GM21737 (cell line): ENCODE measurements around the gene HNF4A.
"Not testable (repeated sequence)": the region's sequence is repeated elsewhere in the genome, so short reads cannot be mapped to it uniquely, and the experiment has no call there.

Experiments used
- ATAC-seq: cut with Tn5 transposase; IDR thresholded peaks from one replicate; pipeline ENCODE4 v1.9.1; 2021; ENCODE audit warnings: mild to moderate bottlenecking, moderate library complexity; ENCODE audit not compliant: unreplicated experiment

The HNF4A gene

DNA sequence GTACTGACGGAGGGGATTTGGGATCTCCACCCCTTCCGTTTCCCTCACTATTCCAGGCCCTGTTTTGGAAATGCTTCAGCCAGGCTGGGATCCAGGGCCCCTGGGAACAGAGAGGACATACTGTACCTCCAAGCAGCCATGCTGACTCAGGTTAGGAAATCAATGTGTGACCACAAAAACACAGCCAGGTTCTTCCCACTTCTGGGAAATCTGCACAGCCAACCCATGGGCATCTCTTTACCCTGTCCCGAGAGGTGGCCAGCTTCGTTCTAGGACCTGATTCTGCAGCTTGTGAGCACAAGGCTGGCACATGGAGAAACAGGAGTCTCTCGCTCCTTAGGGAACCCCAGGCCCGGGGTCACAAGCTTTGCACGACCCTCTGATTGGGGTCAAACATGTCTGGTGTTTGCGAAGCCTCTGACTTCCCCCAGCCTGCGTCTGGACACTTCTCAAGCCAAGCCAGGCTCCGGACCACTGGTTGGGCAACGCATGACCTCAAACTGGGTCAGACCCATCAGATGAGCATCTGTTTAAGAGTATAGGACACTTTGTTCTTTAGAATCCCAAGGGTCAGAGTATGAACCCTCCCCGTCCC is 111.9 kb downstream of the HNF4A start:
- ATAC-seq, result no peak

DNA sequence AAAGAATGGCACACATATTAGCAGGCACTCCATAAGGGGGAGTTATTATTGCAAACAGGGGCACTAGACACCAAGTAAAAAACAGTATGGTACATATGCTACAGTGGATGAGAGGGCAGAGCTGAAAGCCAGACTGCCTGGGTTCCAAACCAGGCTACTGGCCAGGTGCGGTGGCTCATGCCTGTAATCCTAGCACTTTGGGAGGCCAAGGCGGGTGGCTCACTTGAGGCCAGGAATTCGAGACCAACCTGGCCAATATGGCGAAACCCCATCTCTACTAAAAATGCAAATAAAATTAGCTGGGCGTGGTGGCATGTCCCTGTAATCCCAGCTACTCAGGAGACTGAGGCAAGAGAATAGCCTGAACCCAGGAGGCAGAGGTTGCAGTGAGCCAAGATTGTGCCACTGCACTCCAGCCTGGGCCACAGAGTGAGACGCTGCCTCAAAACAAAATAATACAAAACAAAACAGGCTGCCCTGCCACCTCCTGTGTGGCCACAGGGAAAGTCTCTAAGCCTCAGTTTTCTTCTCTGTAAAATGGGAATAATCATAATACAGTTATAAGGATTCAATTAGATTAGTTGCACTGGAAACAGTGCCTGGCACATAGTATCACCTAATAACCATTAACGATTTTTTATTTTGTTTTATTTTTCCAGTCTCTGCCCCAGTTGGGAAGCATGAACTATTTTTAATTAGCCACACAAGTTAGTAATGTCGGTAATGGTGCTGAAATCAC is 112.7 kb downstream of the HNF4A start:
- no peak for ATAC-seq

DNA sequence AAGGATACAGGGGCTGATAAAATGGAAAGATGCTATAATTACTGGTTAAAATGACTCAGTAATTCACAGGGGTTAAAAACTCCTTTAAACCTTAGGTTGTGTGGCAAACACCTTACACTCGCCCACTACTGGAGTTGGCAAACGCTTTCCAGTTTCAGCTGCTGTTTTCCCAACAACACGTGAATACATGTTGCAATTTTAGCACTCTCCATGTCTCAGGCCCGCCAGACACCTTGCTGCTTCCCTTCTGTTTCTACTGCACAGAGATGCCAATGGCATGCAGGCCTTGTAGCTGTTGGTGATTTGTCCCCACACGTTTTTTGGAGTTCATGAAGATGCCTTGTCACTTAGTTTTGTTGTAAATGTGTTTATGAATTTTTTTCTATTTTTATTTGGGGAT is 114.8 kb downstream of the HNF4A start:
- ATAC-seq, result no peak

DNA sequence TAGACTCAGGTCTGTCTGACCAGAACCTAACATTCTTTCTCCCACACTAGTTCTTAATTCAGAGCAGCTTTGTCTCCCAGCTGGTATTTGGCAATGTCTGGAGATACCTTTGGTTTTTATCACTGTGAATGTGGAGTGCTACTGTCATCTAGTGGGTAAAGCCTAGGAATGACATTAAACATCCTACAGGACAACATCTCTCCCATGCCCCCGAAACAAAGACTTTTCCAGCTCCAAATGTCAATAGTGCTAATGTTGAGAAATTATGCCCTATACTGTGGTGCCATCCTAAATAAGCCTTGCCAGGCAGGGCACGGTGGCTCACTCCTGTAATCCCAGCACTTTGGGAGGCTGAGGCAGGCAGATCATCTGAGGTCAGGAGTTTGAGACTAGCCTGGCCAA is 116.0 kb downstream of the HNF4A start:
- no peak for ATAC-seq

DNA sequence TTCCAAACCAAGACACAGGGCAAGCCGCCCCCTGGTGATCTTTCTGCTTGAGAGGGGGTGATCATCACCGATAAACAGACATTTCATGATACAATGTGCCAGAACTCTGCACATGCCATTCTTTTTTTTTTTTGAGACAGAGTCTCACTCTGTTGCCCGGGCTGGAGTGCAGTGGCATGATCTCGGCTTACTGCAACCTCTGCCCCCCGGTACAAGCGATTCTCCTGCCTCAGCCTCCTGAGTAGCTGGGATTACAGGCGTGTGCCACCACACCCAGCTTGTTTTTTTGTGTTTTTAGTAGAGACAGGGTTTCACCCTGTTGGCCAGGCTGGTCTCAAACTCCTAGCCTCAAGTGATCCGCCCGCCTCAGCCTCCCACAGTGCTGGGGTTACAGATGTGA is 116.8 kb downstream of the HNF4A start:
- ATAC-seq, result not testable (repeated sequence)

GRCh38 chr20:44475372-44475693 is 119.8 kb downstream of the HNF4A start:
- no peak for ATAC-seq

DNA sequence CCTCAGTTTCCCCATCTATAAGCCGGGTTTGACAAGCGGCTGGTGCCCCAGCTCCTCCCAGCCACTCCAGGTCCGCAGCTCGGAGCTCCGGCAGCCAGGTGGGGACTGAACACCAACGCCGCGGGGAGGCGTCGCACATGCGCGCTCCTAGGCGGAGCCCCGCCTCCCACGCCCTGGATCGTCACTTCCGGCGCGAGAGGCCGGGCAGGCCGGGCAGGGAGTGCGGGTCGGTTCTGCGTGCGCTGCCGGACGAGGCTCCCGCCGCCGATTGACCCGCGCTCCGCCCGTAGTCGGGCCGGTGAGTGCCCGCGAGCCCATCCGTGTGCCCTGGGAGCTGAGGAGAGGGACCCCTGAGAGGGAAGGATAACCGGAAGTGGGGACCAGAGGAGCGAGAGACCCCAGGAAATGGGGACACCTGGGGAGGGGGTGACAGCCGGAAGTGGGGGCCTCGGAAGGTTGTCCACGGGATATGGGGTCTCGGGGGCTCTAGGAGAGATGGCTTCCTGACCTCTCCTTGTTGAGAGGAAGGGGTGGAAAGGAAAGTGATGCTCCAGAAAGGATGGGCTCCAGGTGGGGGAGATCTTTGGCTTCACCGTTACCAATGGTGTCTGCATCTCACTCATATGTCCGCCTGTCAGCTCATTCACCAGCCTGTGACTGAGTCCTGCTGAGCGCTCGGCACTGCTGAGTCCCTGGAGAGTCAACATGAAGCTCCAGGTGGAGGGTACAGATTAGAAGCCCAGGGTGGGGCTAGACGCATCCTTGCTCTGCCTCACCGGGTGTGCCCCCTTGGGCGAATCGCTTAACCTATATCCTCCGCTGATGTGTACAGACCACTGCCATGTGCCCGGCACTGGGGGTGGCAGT is 120.4 kb downstream of the HNF4A start, which contains the start of gene TTPAL:
Gene TTPAL, plus strand, starts transcription at position 181 of the 867 bp plus-strand sequence. CDS start 4,126 bp downstream, outside the sequence.
- peak; percentile 92 for ATAC-seq

GRCh38 chr20:44477151-44477550 is 121.7 kb downstream of the HNF4A start:
- ATAC-seq, result no peak

DNA sequence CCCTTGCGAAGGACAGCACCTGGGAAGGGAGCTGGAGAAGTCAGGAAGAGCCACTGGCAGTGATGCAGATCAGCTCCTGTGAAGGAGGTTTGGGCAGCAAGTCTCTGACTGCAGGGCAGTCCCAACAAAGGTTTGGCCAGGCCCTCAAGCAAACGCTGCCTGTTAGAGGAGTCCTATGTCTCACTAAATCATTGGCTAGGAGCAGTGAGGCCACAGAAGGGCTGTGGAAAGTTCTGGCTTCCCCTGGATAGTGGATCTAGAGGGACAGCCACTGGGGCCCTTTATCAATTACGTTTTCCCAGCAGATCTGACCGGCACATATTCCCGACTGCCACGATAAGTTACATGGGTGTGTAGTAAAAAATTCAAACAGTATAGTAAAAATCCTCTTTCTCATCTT is 122.7 kb downstream of the HNF4A start:
- ATAC-seq, result no peak

- no peak for ATAC-seq
Observed at GRCh38 chr20:44479643-44480042, 124.1 kb downstream of the HNF4A start.

GRCh38 chr20:44480097-44480496 is 124.6 kb downstream of the HNF4A start:
- no peak for ATAC-seq

DNA sequence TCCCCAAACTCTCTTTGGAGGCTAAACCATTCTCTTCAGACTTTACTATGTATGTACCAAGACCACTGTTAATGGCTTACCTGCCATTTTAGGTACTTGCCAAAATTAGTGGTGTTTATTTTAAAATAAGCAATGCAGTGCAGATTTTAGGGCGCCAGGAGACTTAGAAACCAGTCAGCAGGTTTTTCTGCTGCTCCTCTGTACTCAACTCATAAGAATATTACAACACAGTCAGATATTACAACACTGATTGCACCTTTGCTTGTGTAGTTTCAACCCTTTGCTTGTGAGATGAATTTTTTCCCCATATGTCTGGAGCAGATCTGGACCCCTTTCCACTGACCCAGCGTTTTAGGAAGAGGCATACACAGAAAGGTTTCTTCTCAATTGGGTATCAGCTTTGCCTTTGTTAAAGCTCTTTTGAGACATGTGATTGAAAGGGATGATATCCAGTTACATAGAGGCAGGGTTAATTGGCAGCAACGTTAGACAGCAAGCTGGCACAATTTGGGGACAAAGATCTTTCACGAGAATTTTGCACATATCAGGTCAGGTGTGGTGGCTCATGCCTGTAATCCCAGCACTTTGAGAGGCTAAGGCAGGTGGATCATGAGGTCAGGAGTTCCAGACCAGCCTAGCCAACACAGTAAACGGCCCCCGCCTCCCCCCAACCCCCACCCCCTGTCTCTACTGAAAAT is 126.4 kb downstream of the HNF4A start:
- ATAC-seq, result no peak

DNA sequence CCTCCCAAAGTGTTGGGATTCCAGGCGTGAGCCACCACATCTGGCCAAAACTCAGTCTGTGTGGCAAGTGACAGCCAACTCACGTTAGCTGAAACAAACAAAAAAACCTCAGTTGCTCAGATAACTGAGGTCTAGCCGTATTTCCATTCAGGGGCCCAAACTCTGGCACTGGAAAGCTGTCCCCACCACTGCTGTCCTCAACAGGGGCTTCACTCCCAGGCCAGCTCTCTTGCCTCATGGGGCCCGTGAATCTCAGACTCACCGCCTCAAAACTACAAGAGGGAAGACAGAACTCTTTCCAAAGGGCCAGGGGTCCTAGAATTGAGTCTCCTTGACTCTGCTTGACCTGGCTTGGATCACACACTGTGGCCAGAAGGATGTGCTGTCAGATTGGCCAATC is 127.6 kb downstream of the HNF4A start:
- ATAC-seq, result no peak
